Heart right ventricle (tissue), 16 donors: ENCODE data around the gene ATOH1. TPM values are rescaled to one million over a fixed set of nuclear protein-coding genes. Genes with fewer than 3 reads are reported as not detected.

ENCODE experiments used
- ATAC-seq, 8 donors: fragments of 200-7000 bp; cut with Tn5 transposase; one replicate each; pipeline ENCODE4 v1.9.1; 2020; ENCODE audit warnings: mild to moderate bottlenecking in 8 of 8, moderate library complexity in 8 of 8, moderate number of reproducible peaks in 1 of 8
- DNase-seq, 2 donors: peaks; one replicate each; pipeline ENCODE4 v3.0.0-alpha.2; 2020
- H3K27ac ChIP-seq, 10 donors: fragments of 200-600 bp; sonication (generic) in 2 of 10; one replicate each; pipeline versions ENCODE4 v1.5.0 to v1.8.0; 2020 to 2022; ENCODE audit warnings: mild to moderate bottlenecking in 3 of 10
- H3K27me3 ChIP-seq, 7 donors: fragments of 200-600 bp; one replicate each; pipeline ENCODE4 v1.8.0; 2021 to 2022; ENCODE audit warnings: mild to moderate bottlenecking in 2 of 7
- H3K36me3 ChIP-seq, 9 donors: fragments of 200-600 bp; sonication (generic) in 1 of 9; one replicate each; pipeline versions ENCODE4 v1.5.0 to v1.8.0; 2020 to 2022; ENCODE audit warnings: mild to moderate bottlenecking in 2 of 9
- H3K4me1 ChIP-seq, 9 donors: fragments of 200-600 bp; sonication (generic) in 1 of 9; one replicate each; pipeline versions ENCODE4 v1.5.0 to v1.8.0; 2020 to 2022; ENCODE audit warnings: mild to moderate bottlenecking in 4 of 9
- H3K4me3 ChIP-seq, 10 donors: fragments of 200-600 bp; sonication (generic) in 2 of 10; one replicate each; pipeline versions ENCODE4 v1.5.0 to v1.8.0; 2020 to 2022; ENCODE audit warnings: mild to moderate bottlenecking in 7 of 10, moderate library complexity in 2 of 10
- H3K9me3 ChIP-seq, 11 donors: fragments of 200-600 bp in 10 of 11; sonication (generic) in 2 of 11; one replicate each; pipeline versions ENCODE4 v1.5.0 to v1.8.0; 2013 to 2022; ENCODE audit warnings: mild to moderate bottlenecking in 2 of 11, control low read depth in 1 of 11, moderate library complexity in 1 of 11
- CTCF ChIP-seq, 9 donors: fragments of 200-600 bp; sonication (generic) in 2 of 9; IDR thresholded peaks; one replicate each; pipeline versions ENCODE4 v1.5.0 to v1.8.0; 2021 to 2022; ENCODE audit warnings: antibody characterized with exemption in 9 of 9, mild to moderate bottlenecking in 5 of 9, moderate library complexity in 1 of 9
- WGBS, 2 donors: extraction: QIAGEN DNeasy Blood & Tissue Kit; methylation state at CpG; one replicate each; pipeline ENCODE4 v1.1.7; 2013; ENCODE audit warnings: inconsistent platforms in 1 of 2; 5-methylcytosine and 5-hydroxymethylcytosine counted together
- intact Hi-C, 10 donors: fragments of 100-400 bp; cut with DNase I; formaldehyde crosslinking; loops; one replicate each; pipeline versions ENCODE4 v1.11.1 to v1.14.2; 2022
- polyA plus RNA-seq, 2 donors: library from polyadenylated mRNA; stranded (reverse); fragments of 200-250 nt; gene quantifications; one replicate each; pipeline ENCODE4 v1.2.3, GENCODE V29; 2013
- total RNA-seq, 10 donors: library from RNA; stranded (reverse); fragmentation: NEBNext Ultra II Directional in 3 of 10; extraction: Animal tissue kit (Norgen Biotek cat#: 25700) in 3 of 10; gene quantifications; one replicate each; pipeline versions ENCODE4 v1.2.1 to v1.2.4, GENCODE V29; 2021 to 2023
- donor health status: Arrhythmogenic right ventricular cardiomyopathy.
- donor health status: ischemic (EF 13 %, LVEDD 7.1; RV severe dilation, severe dysfunction).
- donor health status: healthy with polysubstance abuse.
- donor health status: DM: no; HTN: yes; CAD: no.
- donor health status: DM: no; HTN: no; CAD: no.
- donor health status: ischemic (EF 25% LVEDD 6.9; RV normal size, moderate dysfunction).
- donor health status: ischemic (EF 25% LVEDD 5.7; RV mildly dilated, moderate dysfunction).
- donor health status: healthy.
- donor health status: DM: yes; HTN: yes; CAD: no.
- donor health status: Ischemic cardiomyopathy.
- donor health status: ischemic (EF 35%, LVEDD 5.7; RV mildly dilated, moderate dysfunction).
- donor health status: nonischemic (EF 11% LVEDD 7.7; RV severe dilation, severe dysfunction).
- donor health status: DM: yes; HTN: yes; CAD: no.
- donor health status: PGD.
- donor health status: ischemic (EF 29% LVEDD 5.4; RV normal size, mild dysfunction).
- donor health status: nonischemic (EF 23%, LVEDD 6.1; RV moderate dilation, normal function).

Gene ATOH1
- total and polyA plus RNA-seq, 12 donors = not detected

- Histone ChIP-seq H3K27me3 (no peaks in the 10 kb centered on the region), H3K36me3 (no peaks in the 10 kb centered on the region), H3K27ac (no peak overlapping the region), H3K4me3 (no peak overlapping the region), H3K4me1 (no peaks in the 10 kb centered on the region), H3K9me3 (no peaks in the 10 kb centered on the region)
- intact Hi-C loops = no loop called here
- ATAC-seq = no peak
- WGBS, 2 donors = 88 to 91% methylated on average over 3 of the region's 3 CpGs
- DNase-seq = no peak
- no peak for TF ChIP-seq CTCF (IDR thresholded peaks at IDR 0.05)
Measured at GRCh38 chr4:93852680-93853079, 24.1 kb downstream of the ATOH1 start.

- no peak for ATAC-seq
- Histone ChIP-seq H3K27me3 (no peaks in the 10 kb centered on the region), H3K36me3 (no peaks in the 10 kb centered on the region), H3K4me1 (no peaks in the 10 kb centered on the region), H3K27ac (no peak overlapping the region), H3K4me3 (no peak overlapping the region), H3K9me3 (peaks cover 0 to 3% (median 0%) of the 10 kb centered on the region in 11 donors)
- DNase-seq = no peak
- TF ChIP-seq CTCF (IDR thresholded peaks at IDR 0.05) = no peak
- WGBS, 2 donors = 27 to 47% methylated on average over 1 of the region's 1 CpG
- intact Hi-C loops = no loop called here
Measured at GRCh38 chr4:93855926-93856325, 27.4 kb downstream of the ATOH1 start.

- H3K9me3 ChIP-seq = peaks cover 0 to 21% (median 0%) of the 10 kb centered on the region in 11 donors
- ATAC-seq (no peak), DNase-seq (no peak)
- H3K36me3 ChIP-seq = no peaks in the 10 kb centered on the region
- no peak overlapping the region for H3K4me3 ChIP-seq
- H3K27me3 ChIP-seq = no peaks in the 10 kb centered on the region
- H3K27ac ChIP-seq = no peak overlapping the region
- intact Hi-C loops = no loop called here
- TF ChIP-seq CTCF (IDR thresholded peaks at IDR 0.05) = no peak
- WGBS, 2 donors = 84 to 86% methylated on average over 2 of the region's 2 CpGs
- H3K4me1 ChIP-seq = no peaks in the 10 kb centered on the region
Measured at GRCh38 chr4:93865650-93866049, 37.1 kb downstream of the ATOH1 start.

GRCh38 chr4:93867416-93868001 is 39.0 kb downstream of the ATOH1 start:
- ATAC-seq (no peak), DNase-seq (no peak)
- 83 to 86% methylated on average over 7 of the region's 7 CpGs for WGBS, 2 donors
- intact Hi-C loops = no loop called here
- no peak overlapping the region for H3K4me3 ChIP-seq
- H3K4me1 ChIP-seq = no peaks in the 10 kb centered on the region
- no peak for TF ChIP-seq CTCF (IDR thresholded peaks at IDR 0.05)
- H3K27me3 ChIP-seq = no peaks in the 10 kb centered on the region
- peaks cover 0 to 15% (median 0%) of the 10 kb centered on the region in 11 donors for H3K9me3 ChIP-seq
- no peaks in the 10 kb centered on the region for H3K36me3 ChIP-seq
- no peak overlapping the region for H3K27ac ChIP-seq
